ENCODE measurements around the gene ATP5MC2. TPM values are rescaled to one million over a fixed set of nuclear protein-coding genes. Genes with fewer than 3 reads are reported as not detected.

ATP5MC2 gene
- total RNA-seq (100 to 1,000 TPM; 247 to 263 TPM), polyA plus RNA-seq (ENCODE audit: insufficient read length in 6 of 6) (100 to 1,000 TPM; 584 to 653 (median 621) TPM)
- long read RNA-seq, donor 1, transcript ATP5MC2-202 (5 exons, 878 nt), result major isoform, 449 of 989 reads
- long read RNA-seq, donor 1, transcript ATP5MC2-203 (4 exons, 1,976 nt), result minor isoform, 116 of 989 reads
- long read RNA-seq, donor 1, transcript ATP5MC2-201 (5 exons, 1,792 nt), result minor isoform, 7 of 989 reads
- long read RNA-seq, donor 1, partial matches to known transcripts, result 370 of 989 reads
- long read RNA-seq, donor 1, other reads (novel, unspliced or antisense), result 44 of 989 reads
- long read RNA-seq, donor 2, transcript ATP5MC2-202 (5 exons, 878 nt), result major isoform, 358 of 886 reads
- long read RNA-seq, donor 2, transcript ATP5MC2-203 (4 exons, 1,976 nt), result minor isoform, 122 of 886 reads
- long read RNA-seq, donor 2, partial matches to known transcripts, result 383 of 886 reads
- long read RNA-seq, donor 2, other reads (novel, unspliced or antisense), result 20 of 886 reads
- long read RNA-seq, donor 3, transcript ATP5MC2-203 (4 exons, 1,976 nt), result minor isoform, 80 of 876 reads
- long read RNA-seq, donor 3, transcript ATP5MC2-202 (5 exons, 878 nt), result major isoform, 409 of 876 reads
- long read RNA-seq, donor 3, partial matches to known transcripts, result 353 of 876 reads
- long read RNA-seq, donor 3, other reads (novel, unspliced or antisense), result 33 of 876 reads
- long read RNA-seq, donor 4, transcript ATP5MC2-203 (4 exons, 1,976 nt), result minor isoform, 80 of 299 reads
- long read RNA-seq, donor 4, transcript ATP5MC2-202 (5 exons, 878 nt), result major isoform, 202 of 299 reads
- long read RNA-seq, donor 4, partial matches to known transcripts, result 5 of 299 reads
- long read RNA-seq, donor 4, other reads (novel, unspliced or antisense), result 11 of 299 reads
- long read RNA-seq, donor 5, transcript ATP5MC2-203 (4 exons, 1,976 nt), result minor isoform, 104 of 892 reads
- long read RNA-seq, donor 5, transcript ATP5MC2-202 (5 exons, 878 nt), result major isoform, 418 of 892 reads
- long read RNA-seq, donor 5, partial matches to known transcripts, result 340 of 892 reads
- long read RNA-seq, donor 5, other reads (novel, unspliced or antisense), result 27 of 892 reads
- long read RNA-seq, donor 6, transcript ATP5MC2-202 (5 exons, 878 nt), result major isoform, 252 of 677 reads
- long read RNA-seq, donor 6, transcript ATP5MC2-203 (4 exons, 1,976 nt), result minor isoform, 67 of 677 reads
- long read RNA-seq, donor 6, partial matches to known transcripts, result 333 of 677 reads
- long read RNA-seq, donor 6, other reads (novel, unspliced or antisense), result 20 of 677 reads
- long read RNA-seq, donor 7, transcript ATP5MC2-203 (4 exons, 1,976 nt), result minor isoform, 39 of 252 reads
- long read RNA-seq, donor 7, transcript ATP5MC2-202 (5 exons, 878 nt), result major isoform, 139 of 252 reads
- long read RNA-seq, donor 7, partial matches to known transcripts, result 64 of 252 reads
- long read RNA-seq, donor 7, other reads (novel, unspliced or antisense), result 6 of 252 reads
- long read RNA-seq, donor 8, transcript ATP5MC2-203 (4 exons, 1,976 nt), result minor isoform, 62 of 455 reads
- long read RNA-seq, donor 8, transcript ATP5MC2-202 (5 exons, 878 nt), result major isoform, 218 of 455 reads
- long read RNA-seq, donor 8, partial matches to known transcripts, result 160 of 455 reads
- long read RNA-seq, donor 8, other reads (novel, unspliced or antisense), result 10 of 455 reads
- long read RNA-seq, donor 9, partial matches to known transcripts, result 9 of 10 reads
- long read RNA-seq, donor 9, other reads (novel, unspliced or antisense), result 0 of 10 reads
- long read RNA-seq, donor 10, transcript ATP5MC2-202 (5 exons, 878 nt), result major isoform, 186 of 269 reads
- long read RNA-seq, donor 10, transcript ATP5MC2-203 (4 exons, 1,976 nt), result minor isoform, 68 of 269 reads
- long read RNA-seq, donor 10, partial matches to known transcripts, result 2 of 269 reads
- long read RNA-seq, donor 10, other reads (novel, unspliced or antisense), result 10 of 269 reads
- long read RNA-seq, donor 11, transcript ATP5MC2-202 (5 exons, 878 nt), result major isoform, 224 of 522 reads
- long read RNA-seq, donor 11, transcript ATP5MC2-203 (4 exons, 1,976 nt), result minor isoform, 55 of 522 reads
- long read RNA-seq, donor 11, partial matches to known transcripts, result 233 of 522 reads
- long read RNA-seq, donor 11, other reads (novel, unspliced or antisense), result 10 of 522 reads
- long read RNA-seq, donor 12, transcript ATP5MC2-202 (5 exons, 878 nt), result major isoform, 242 of 479 reads
- long read RNA-seq, donor 12, transcript ATP5MC2-203 (4 exons, 1,976 nt), result minor isoform, 51 of 479 reads
- long read RNA-seq, donor 12, partial matches to known transcripts, result 172 of 479 reads
- long read RNA-seq, donor 12, other reads (novel, unspliced or antisense), result 11 of 479 reads

DNA sequence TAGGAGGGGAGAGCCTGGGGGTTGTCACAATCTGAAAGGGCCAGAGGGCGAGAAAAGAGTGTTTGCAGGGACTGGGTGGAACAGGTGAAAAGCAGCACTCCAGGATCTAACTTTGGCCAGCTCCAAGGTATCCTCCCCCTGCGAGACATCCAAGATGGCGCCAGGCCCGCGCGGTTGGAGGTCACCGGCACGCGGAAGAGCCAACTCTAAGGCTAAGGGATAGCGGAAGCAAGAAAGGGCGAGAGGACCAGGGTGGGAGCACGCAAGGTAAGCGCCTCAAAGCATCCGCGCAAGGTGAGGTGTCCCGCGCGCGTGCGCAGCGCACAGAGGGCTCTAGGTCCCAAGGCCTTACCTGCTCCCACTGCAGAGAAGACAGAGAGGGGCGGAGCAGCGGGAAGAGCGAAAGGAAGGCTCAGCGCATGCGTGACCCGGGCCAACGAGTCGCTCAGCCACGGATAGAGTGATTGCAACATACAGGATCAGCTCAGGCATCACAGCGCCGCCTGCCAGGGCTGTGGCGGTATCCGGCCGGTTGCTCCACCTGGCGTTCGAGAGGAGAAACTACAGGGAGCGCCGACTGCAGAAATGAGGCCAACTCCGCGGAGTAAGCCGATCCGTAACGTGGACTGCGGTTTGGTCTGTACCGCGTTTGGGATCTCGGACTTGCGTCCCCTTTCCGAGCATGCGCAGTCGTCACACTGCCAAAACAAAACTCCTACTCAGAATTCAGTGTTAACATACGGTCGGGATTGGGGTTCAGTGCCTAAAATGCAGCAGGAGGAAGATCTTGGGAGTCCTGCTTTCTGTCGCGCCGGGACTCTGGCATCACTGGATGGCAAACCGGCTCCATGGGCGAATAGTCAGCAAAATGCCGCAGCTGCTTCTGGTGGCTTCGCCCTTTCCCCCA, at the start of gene ATP5MC2:
TSS of gene ATP5MC2 (minus strand) at position 383 of the 907 bp plus-strand sequence. CDS start 3,469 bp downstream, outside the sequence.
- ATAC-seq (peak; percentile 96), DNase-seq (peak; percentile 98 to 99 (median 98))
- TF ChIP-seq CTCF (IDR thresholded peaks at IDR 0.05), result peak; percentile 97 to 99
- H3K27me3 ChIP-seq, result peaks cover 0 to 19% of the 10 kb centered on the region in 2 donors
- H3K27ac ChIP-seq, result peak within 1 kb of the TSS; percentile 89 to 93
- H3K4me3 ChIP-seq, result peak within 1 kb of the TSS; percentile 61 to 74
- intact Hi-C loops (cut with DNase I), result loop anchor here in 1 of 2 donors (5.0 kb wide), 1 partner anchor 134 kb away; no protein-coding TSS in a partner anchor
- peaks cover 0 to 29% of the 10 kb centered on the region in 2 donors for H3K36me3 ChIP-seq
- H3K4me1 ChIP-seq, result peaks cover 14 to 40% of the 10 kb centered on the region in 2 donors
- H3K9me3 ChIP-seq, result no peaks in the 10 kb centered on the region

GRCh38 chr12:53722450-53723041, 46.7 kb upstream of the ATP5MC2 start:
- no peak for ATAC-seq
- peaks cover 6 to 74% of the 10 kb centered on the region in 2 donors for H3K36me3 ChIP-seq
- no peak for TF ChIP-seq CTCF (IDR thresholded peaks at IDR 0.05)

DNA sequence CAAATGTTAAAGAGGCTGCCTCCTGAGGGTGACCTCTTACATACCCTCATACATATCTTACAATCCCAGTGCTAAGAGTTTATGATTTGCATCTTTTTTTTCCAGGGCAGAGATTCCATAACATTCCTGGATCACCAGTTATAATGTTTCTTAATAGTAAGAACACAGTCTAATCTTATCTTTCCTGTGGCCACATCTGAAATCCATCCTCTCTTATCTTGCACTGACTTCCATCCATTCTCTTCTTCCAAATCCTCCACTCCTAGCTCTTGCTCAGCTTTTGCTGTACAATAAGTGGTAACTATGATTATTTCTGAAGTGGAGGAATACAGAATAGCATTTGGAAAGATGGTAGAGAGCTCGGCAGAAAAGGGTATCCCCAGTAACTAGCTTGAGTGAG, 45.1 kb upstream of the ATP5MC2 start:
- peaks cover 6 to 90% of the 10 kb centered on the region in 2 donors for H3K36me3 ChIP-seq
- intact Hi-C loops (cut with DNase I), result no loop called here

More at GRCh38 chr12:53722450-53723041, 46.7 kb upstream of the ATP5MC2 start:
- Histone ChIP-seq H3K27ac (no peak overlapping the region), H3K4me3 (no peak overlapping the region), H3K27me3 (no peaks in the 10 kb centered on the region), H3K9me3 (no peaks in the 10 kb centered on the region), H3K4me1 (peaks cover 8 to 18% of the 10 kb centered on the region in 2 donors)
- no peak for DNase-seq
- intact Hi-C loops (cut with DNase I), result no loop called here

More for the DNA sequence above, 45.1 kb upstream of the ATP5MC2 start:
- no peak overlapping the region for H3K4me3 ChIP-seq
- DNase-seq, result no peak
- ATAC-seq, result no peak
- H3K4me1 ChIP-seq, result peaks cover 6 to 7% of the 10 kb centered on the region in 2 donors
- no peak for TF ChIP-seq CTCF (IDR thresholded peaks at IDR 0.05)
- no peaks in the 10 kb centered on the region for H3K9me3 ChIP-seq
- H3K27me3 ChIP-seq, result no peaks in the 10 kb centered on the region
- no peak overlapping the region for H3K27ac ChIP-seq

All from left lung (tissue), 14 donors.